ENCODE data around the gene P2RY6. TPM values are rescaled to one million over a fixed set of nuclear protein-coding genes. Genes with fewer than 3 reads are reported as not detected.

P2RY6 gene
- total and polyA plus RNA-seq, 2 of the 8 experiments (the other 6 are each of a cell fraction or from before 2014, with no cell fraction given): 0.15 TPM; not detected in 1

DNA sequence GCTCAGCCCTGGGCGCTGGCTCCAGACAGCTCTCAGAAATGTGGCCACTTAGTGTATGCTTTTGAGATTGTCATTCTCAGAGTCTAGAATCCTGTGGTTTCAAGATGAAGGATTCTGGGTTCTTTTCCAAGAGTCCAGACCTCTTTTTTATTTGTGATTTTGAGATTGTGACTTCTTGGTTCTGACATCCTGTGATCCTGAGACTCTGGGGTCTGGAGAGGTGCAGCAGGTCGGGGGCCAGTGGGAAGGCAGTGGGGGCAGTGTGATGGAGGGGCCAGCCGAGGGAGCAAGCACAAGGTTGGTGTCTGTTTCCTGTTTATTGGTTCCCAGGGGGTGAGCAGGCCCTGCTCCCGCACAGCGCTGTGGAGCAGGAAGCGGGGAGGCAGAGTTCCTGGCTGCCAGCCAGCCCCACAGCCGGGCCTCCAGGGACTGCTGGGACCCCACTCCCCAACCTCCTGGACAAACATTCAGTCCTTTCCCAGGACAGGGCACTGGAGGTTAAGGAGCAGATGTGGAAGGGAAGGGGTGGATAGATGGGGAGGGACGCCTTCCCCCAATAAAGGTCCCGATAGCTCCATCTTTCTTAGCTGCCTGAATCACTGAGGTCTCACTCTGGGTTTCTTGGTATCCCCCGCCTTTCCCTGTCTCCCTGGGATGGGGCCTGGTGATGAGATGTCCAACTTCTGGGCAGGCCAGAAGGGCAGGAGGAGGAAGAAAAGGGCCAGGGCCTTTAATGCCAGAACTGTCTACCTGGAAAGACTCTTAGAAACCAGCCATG, 49.7 kb downstream of the P2RY6 start:
- no peaks in the 10 kb centered on the region for H3K79me2 ChIP-seq (ENCODE audit: control insufficient read depth in 1 of 2, insufficient read depth in 2 of 2, low read length in 2 of 2)
- no peak overlapping the region for H2AFZ ChIP-seq (ENCODE audit: low read length)
- 0 out of 2 replicates have a peak, but pooled peaks cover 3% of the 10 kb centered on the region for H3K79me1 ChIP-seq (ENCODE audit: low read depth, low read length)
- no peak overlapping the region for H2BK120ac ChIP-seq (replicated peaks; ENCODE audit: low read depth, low read length)
- no peak overlapping the region for H4K91ac ChIP-seq (replicated peaks; ENCODE audit: insufficient read length, low read length)
- peak overlapping the region; percentile 71; the same call in 1 of the 2 replicates for H3K18ac ChIP-seq (ENCODE audit: extremely low read depth, low read length)
- no peak for TF ChIP-seq TCF12 (IDR thresholded peaks at IDR 0.05; ENCODE audit: low read depth, low read length)
- TF ChIP-seq, protein P1, sequence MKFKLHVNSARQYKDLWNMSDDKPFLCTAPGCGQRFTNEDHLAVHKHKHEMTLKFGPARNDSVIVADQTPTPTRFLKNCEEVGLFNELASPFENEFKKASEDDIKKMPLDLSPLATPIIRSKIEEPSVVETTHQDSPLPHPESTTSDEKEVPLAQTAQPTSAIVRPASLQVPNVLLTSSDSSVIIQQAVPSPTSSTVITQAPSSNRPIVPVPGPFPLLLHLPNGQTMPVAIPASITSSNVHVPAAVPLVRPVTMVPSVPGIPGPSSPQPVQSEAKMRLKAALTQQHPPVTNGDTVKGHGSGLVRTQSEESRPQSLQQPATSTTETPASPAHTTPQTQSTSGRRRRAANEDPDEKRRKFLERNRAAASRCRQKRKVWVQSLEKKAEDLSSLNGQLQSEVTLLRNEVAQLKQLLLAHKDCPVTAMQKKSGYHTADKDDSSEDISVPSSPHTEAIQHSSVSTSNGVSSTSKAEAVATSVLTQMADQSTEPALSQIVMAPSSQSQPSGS (IDR thresholded peaks at IDR 0.05; ENCODE audit: low read length): no peak
- TF ChIP-seq PHF8 (conservative IDR thresholded peaks at IDR 0.05; ENCODE audit: low read depth, low read length): no peak
- H2BK12ac ChIP-seq (ENCODE audit: low read depth, low read length): no peak overlapping the region
- no peak overlapping the region for H2BK20ac ChIP-seq (ENCODE audit: low read length)
- peaks cover 5 to 7% of the 10 kb centered on the region in 2 experiments for H4K20me1 ChIP-seq (replicated peaks in 1 of 2; ENCODE audit: control insufficient read depth in 1 of 2, insufficient read depth in 2 of 2, low read length in 2 of 2)
- no peak overlapping the region for H3K9ac ChIP-seq (replicated peaks in 1 of 4; ENCODE audit: extremely low read depth in 1 of 4, low read depth in 3 of 4, low read length in 3 of 4)
- no peak overlapping the region for H3K4me3 ChIP-seq (ENCODE audit: extremely low read depth in 1 of 4, insufficient read depth in 2 of 4, low read depth in 3 of 4, low read length in 4 of 4)
- H4K5ac ChIP-seq (ENCODE audit: insufficient read length, low read depth, low read length): no peak overlapping the region
- peaks cover 0 to 5% (median 4%) of the 10 kb centered on the region in 4 experiments; a peak in 3 of 7 replicates for H3K27me3 ChIP-seq (replicated peaks in 1 of 4; ENCODE audit: control insufficient read depth in 3 of 4, extremely low read depth in 1 of 4, insufficient read depth in 3 of 4, low read length in 3 of 4)
- 65% methylated on average over 8 of the region's 10 CpGs; no CpG with 5 or more reads in 1 of the 2 experiments for WGBS, 2 experiments (ENCODE audit: extremely low coverage in 1 of 2, insufficient coverage in 1 of 2, insufficient read length in 1 of 2, insufficient replicate concordance in 2 of 2, low coverage in 1 of 2, low lambda C conversion rate in 2 of 2, missing lambda C conversion rate in 1 of 2)
- H4K8ac ChIP-seq (ENCODE audit: extremely low read depth, insufficient read depth, low read length): no peak overlapping the region
- DNase-seq (ENCODE audit: low read depth in 1 of 2, low spot score in 2 of 2): no peak
- ChIA-PET CTCF (ENCODE audit: partially characterized antibody) (interaction anchor here (0.8 to 25.1 kb wide), 12 partner anchors 9 to 79 kb away, joined by 3 to 383 read pairs (median 4); partner anchors contain the start of gene ARHGEF17), POLR2A (ENCODE audit: partially characterized antibody) (interaction anchor here (0.7 to 10.7 kb wide), 4 partner anchors 9 to 723 kb away, joined by 3 to 91 read pairs (median 3); partner anchors contain the start of gene ARHGEF17)
- no peak overlapping the region for H2AK5ac ChIP-seq (ENCODE audit: low read depth, low read length)
- no peak overlapping the region for H2BK5ac ChIP-seq (ENCODE audit: low read depth, low read length)
- FAIRE-seq: no peak
- no peak overlapping the region for H3K56ac ChIP-seq (replicated peaks; ENCODE audit: insufficient read length, low read depth, low read length)
- H3K23ac ChIP-seq (ENCODE audit: insufficient read length): no peak overlapping the region
- H3K14ac ChIP-seq (ENCODE audit: insufficient read length): no peak overlapping the region
- H3K4me1 ChIP-seq (replicated peaks in 1 of 4; ENCODE audit: control insufficient read depth in 3 of 4, insufficient read depth in 4 of 4, low read length in 3 of 4): peaks cover 15 to 28% (median 20%) of the 10 kb centered on the region in 4 experiments
- H2BK15ac ChIP-seq (ENCODE audit: low read length): no peak overlapping the region
- H3K4ac ChIP-seq (replicated peaks; ENCODE audit: insufficient read length, low read depth, low read length): no peak overlapping the region
- no peaks in the 10 kb centered on the region for H3K23me2 ChIP-seq (ENCODE audit: low read depth, low read length)
- no peak overlapping the region for H3K27ac ChIP-seq (ENCODE audit: low read depth, low read length)
- no peak overlapping the region; a peak in 1 of 4 replicates for H3K4me2 ChIP-seq (ENCODE audit: insufficient read depth in 1 of 2, low read depth in 2 of 2, low read length in 2 of 2)
- no peaks in the 10 kb centered on the region for H3K36me3 ChIP-seq (ENCODE audit: control insufficient read depth in 2 of 4, insufficient read depth in 4 of 4, low read length in 3 of 4)
- H3K9me3 ChIP-seq (ENCODE audit: insufficient read depth in 2 of 2, low read depth in 1 of 2, low read length in 1 of 2): no peaks in the 10 kb centered on the region

All from H1 (cell line).